ENCODE data around the gene CD248.
"Not testable (repeated sequence)": the region's sequence is repeated elsewhere in the genome, so short reads cannot be mapped to it uniquely, and the experiment has no call there.

The CD248 gene

GRCh38 chr11:66288671-66289547 is 27.9 kb downstream of the CD248 start, which contains the start of gene YIF1A:
Gene YIF1A, minus strand, starts transcription at chr11:66289143. Its CDS starts 158 bp downstream, at chr11:66288985.
- peak; percentile 99 for DNase-seq (ENCODE audit: low spot score)

- no peak for DNase-seq (ENCODE audit: low spot score)
These were observed 28.8 kb downstream of the CD248 start for GRCh38 chr11:66287889-66288670.

GRCh38 chr11:66287211-66287888 is 29.5 kb downstream of the CD248 start:
- no peak for DNase-seq (ENCODE audit: low spot score)

GRCh38 chr11:66286699-66287098 is 30.1 kb downstream of the CD248 start:
- DNase-seq (ENCODE audit: low spot score), result no peak

- no peak for DNase-seq (ENCODE audit: low spot score)
These were observed 31.4 kb downstream of the CD248 start for GRCh38 chr11:66285250-66285947.

- DNase-seq (ENCODE audit: low spot score), result no peak
These were observed 32.2 kb downstream of the CD248 start for GRCh38 chr11:66284526-66285078.

- no peak for DNase-seq (ENCODE audit: low spot score)
These were observed 33.3 kb downstream of the CD248 start for GRCh38 chr11:66283461-66284105.

GRCh38 chr11:66282468-66283455 is 34.1 kb downstream of the CD248 start:
- DNase-seq (ENCODE audit: low spot score), result peak; percentile 91

GRCh38 chr11:66281776-66282467 is 34.9 kb downstream of the CD248 start:
- no peak for DNase-seq (ENCODE audit: low spot score)

GRCh38 chr11:66281001-66281400 is 35.8 kb downstream of the CD248 start:
- no peak for DNase-seq (ENCODE audit: low spot score)

GRCh38 chr11:66280428-66280827 is 36.4 kb downstream of the CD248 start:
- DNase-seq (ENCODE audit: low spot score), result no peak

GRCh38 chr11:66279092-66279734 is 37.6 kb downstream of the CD248 start:
- DNase-seq (ENCODE audit: low spot score), result no peak

GRCh38 chr11:66278363-66279091 is 38.3 kb downstream of the CD248 start:
- DNase-seq (ENCODE audit: low spot score), result no peak

- DNase-seq (ENCODE audit: low spot score), result no peak
These were observed 39.1 kb downstream of the CD248 start, which contains the start of gene CNIH2 for GRCh38 chr11:66277471-66278362. Gene CNIH2, plus strand, starts transcription at chr11:66278175. Its CDS starts 282 bp downstream, at chr11:66278457.

- DNase-seq (ENCODE audit: low spot score), result not testable (repeated sequence)
These were observed 39.8 kb downstream of the CD248 start for GRCh38 chr11:66277064-66277463.

GRCh38 chr11:66276619-66277018 is 40.2 kb downstream of the CD248 start:
- DNase-seq (ENCODE audit: low spot score), result not testable (repeated sequence)

Data from kidney capillary endothelial cell (primary cell).